Stomach smooth muscle (tissue), 2 donors: Measurements from ENCODE around the gene ACSM2A.
"Not testable (repeated sequence)": the region's sequence is repeated elsewhere in the genome, so short reads cannot be mapped to it uniquely, and the experiment has no call there.

Experiments used
- H3K27ac ChIP-seq: one replicate; pipeline ENCODE4 v1.7.0; 2013; ENCODE audit warnings: mild to moderate bottlenecking, low read length, inconsistent platforms
- H3K27me3 ChIP-seq, 2 donors: one replicate each; pipeline ENCODE4 v1.7.0; 2013; ENCODE audit warnings: low read length in 2 of 2; ENCODE audit not compliant: insufficient read depth in 2 of 2, control insufficient read depth in 1 of 2
- H3K36me3 ChIP-seq, 2 donors: one replicate each; pipeline ENCODE4 v1.7.0; 2013; ENCODE audit warnings: low read length in 2 of 2; ENCODE audit not compliant: control insufficient read depth in 2 of 2, insufficient read depth in 2 of 2
- H3K4me1 ChIP-seq: one replicate; pipeline ENCODE4 v1.7.0; 2013; ENCODE audit warnings: low read length; ENCODE audit not compliant: control insufficient read depth, insufficient read depth
- H3K4me3 ChIP-seq, 2 donors: one replicate each; pipeline ENCODE4 v1.7.0; 2013; ENCODE audit warnings: low read length in 2 of 2
- H3K9ac ChIP-seq, 2 donors: one replicate each; pipeline ENCODE4 v1.7.0; 2013; ENCODE audit warnings: low read length in 2 of 2, mild to moderate bottlenecking in 1 of 2
- H3K9me3 ChIP-seq, 2 donors: one replicate each; pipeline ENCODE4 v1.7.0; 2013; ENCODE audit warnings: low read length in 2 of 2; ENCODE audit not compliant: control insufficient read depth in 2 of 2
- donor health status: healthy.
- donor health status: Pancreatic carcinoma.

The ACSM2A gene

DNA sequence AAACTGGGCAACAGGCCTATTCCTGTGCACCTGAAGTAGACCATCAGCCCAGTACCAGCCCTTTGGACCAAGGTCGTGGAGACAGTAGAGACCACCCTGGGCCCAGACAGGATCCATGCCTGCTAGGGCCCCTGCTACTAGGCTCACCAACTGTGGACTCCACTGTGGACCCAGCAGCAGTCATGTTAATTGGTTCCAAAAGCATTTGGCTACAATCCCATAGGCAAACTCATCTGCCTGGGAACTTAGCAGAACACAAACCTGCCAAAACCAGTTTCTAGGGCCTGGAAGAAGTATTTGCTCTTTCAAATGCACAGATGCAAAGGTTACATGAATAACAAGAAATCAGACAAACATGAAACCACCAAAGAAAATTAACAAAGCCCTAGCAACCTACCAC, 53.1 kb downstream of the ACSM2A start:
- Histone ChIP-seq H3K36me3 (no peaks in the 10 kb centered on the region), H3K9ac (no peak overlapping the region), H3K27ac (no peak overlapping the region), H3K4me3 (no peak overlapping the region), H3K9me3 (no peaks in the 10 kb centered on the region), H3K4me1 (no peaks in the 10 kb centered on the region), H3K27me3 (no peaks in the 10 kb centered on the region)

DNA sequence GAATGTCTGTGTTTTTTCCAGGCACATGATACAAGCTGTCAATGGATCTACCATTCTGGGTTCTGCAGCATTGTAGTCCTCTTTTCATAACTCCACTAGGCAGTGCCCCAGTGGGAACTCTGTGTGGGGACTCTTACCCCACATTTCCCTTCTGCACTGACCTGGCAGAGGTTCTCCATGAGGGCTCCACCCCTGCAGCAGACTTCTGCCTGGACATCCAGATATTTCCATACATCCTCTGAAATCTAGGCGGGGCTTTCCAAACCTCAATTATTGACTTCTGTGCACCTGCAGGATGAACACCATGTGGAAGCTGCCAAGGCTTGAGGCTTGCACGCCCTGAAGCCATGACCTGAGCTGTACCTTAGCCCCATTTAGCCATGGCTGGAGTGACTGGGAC, 56.0 kb downstream of the ACSM2A start:
- Histone ChIP-seq H3K9ac (no peak overlapping the region), H3K36me3 (no peaks in the 10 kb centered on the region), H3K27me3 (no peaks in the 10 kb centered on the region), H3K27ac (no peak overlapping the region), H3K9me3 (no peaks in the 10 kb centered on the region), H3K4me1 (no peaks in the 10 kb centered on the region), H3K4me3 (no peak overlapping the region)

DNA sequence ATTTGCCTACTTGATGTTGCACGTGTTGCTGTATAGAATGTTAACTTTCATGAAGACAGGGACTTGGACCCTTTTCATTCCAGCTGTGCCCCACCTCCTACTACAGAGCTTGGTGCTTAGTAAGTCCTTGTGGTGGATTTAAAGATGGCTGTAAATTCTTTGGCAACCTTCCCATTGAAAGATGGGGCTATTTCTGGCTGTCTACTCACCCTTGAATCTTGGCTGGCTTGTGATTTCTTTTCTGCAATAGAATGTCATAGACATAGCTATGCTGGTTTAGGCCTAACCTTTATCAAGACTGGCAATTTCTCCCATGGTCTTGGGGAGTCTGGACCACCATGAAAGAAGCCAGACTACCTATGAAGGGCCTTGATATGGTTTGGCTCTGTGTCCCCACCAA, 59.0 kb downstream of the ACSM2A start:
- Histone ChIP-seq H3K9ac (no peak overlapping the region), H3K4me1 (no peaks in the 10 kb centered on the region), H3K36me3 (no peaks in the 10 kb centered on the region), H3K27me3 (no peaks in the 10 kb centered on the region), H3K4me3 (no peak overlapping the region), H3K9me3 (no peaks in the 10 kb centered on the region), H3K27ac (no peak overlapping the region)

DNA sequence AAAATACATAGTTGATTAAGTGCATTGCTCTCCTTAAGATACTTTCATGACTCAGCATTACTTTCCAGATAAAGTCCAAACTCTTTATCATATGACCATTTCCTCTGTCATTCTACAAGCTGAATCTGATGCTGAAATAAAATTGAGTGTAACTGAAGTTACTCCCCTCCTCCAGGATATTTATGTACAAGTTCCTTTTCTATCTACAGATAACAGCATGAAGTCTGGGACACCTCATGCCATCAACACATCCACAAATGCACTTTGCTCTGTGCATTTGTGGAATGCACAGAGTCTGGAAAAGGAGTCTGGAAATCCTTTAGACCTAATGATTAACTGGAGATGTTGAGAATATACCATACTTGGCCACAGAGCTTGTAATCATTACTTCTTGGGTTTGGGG, 64.4 kb downstream of the ACSM2A start:
- H3K9me3 ChIP-seq: no peaks in the 10 kb centered on the region
- no peaks in the 10 kb centered on the region for H3K36me3 ChIP-seq
- no peaks in the 10 kb centered on the region for H3K4me1 ChIP-seq
- H3K4me3 ChIP-seq: no peak overlapping the region
- no peak overlapping the region for H3K27ac ChIP-seq
- H3K9ac ChIP-seq: no peak overlapping the region
- H3K27me3 ChIP-seq: no peaks in the 10 kb centered on the region

DNA sequence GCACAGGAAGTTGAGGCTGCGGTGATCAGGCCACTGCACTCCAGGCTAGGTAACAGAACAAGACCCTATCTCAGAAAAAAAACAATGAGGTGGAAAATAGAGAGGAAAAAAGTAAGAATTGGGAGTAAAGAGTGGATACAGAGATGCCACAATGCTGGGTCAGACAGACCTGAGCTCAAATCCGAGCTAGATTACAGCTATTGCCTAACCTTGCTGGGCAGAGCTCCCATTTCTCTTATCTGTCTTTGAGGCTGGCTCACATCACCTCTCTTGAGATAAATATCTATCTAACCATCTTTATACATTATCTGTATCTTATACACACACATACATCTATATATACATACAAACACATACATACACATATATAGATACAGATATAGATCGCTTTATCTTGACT, 65.8 kb downstream of the ACSM2A start:
- Histone ChIP-seq H3K9ac (no peak overlapping the region), H3K27ac (no peak overlapping the region), H3K36me3 (no peaks in the 10 kb centered on the region), H3K9me3 (no peaks in the 10 kb centered on the region), H3K27me3 (no peaks in the 10 kb centered on the region), H3K4me1 (no peaks in the 10 kb centered on the region), H3K4me3 (no peak overlapping the region)

- H3K9me3 ChIP-seq: no peaks in the 10 kb centered on the region
- no peaks in the 10 kb centered on the region for H3K4me1 ChIP-seq
- no peak overlapping the region for H3K27ac ChIP-seq
- no peak overlapping the region for H3K4me3 ChIP-seq
- H3K36me3 ChIP-seq: no peaks in the 10 kb centered on the region
- no peak overlapping the region for H3K9ac ChIP-seq
- no peaks in the 10 kb centered on the region for H3K27me3 ChIP-seq
These were observed 67.9 kb downstream of the ACSM2A start for GRCh38 chr16:20519231-20519630.

- H3K27me3 ChIP-seq: no peaks in the 10 kb centered on the region
- H3K4me3 ChIP-seq: no peak overlapping the region
- no peaks in the 10 kb centered on the region for H3K4me1 ChIP-seq
- H3K27ac ChIP-seq: no peak overlapping the region
- H3K36me3 ChIP-seq: no peaks in the 10 kb centered on the region
- H3K9me3 ChIP-seq: no peaks in the 10 kb centered on the region
- no peak overlapping the region for H3K9ac ChIP-seq
These were observed 68.8 kb downstream of the ACSM2A start for GRCh38 chr16:20520103-20520502.

DNA sequence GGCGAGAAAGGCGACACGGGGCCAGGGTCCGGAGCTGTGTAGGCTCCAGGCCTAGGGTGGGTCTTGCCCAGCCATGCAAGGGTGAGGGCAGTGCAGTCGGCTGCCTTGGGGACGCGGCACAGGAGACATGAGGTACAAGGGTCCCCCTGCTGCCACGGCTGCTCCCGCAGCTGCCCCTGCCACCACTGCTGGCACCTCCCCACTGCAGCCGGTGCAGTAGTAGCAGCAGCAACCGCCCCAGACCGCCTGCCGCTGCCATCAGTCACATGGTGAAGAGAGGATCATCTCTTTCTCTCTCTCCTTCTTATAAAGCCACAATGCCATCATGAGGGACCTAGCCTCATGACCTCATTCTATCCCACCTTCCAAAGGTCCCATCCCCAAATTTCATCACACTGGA, 80.5 kb downstream of the ACSM2A start:
- not testable (repeated sequence) for H3K9me3 ChIP-seq, H3K9ac ChIP-seq, H3K27ac ChIP-seq, H3K4me3 ChIP-seq, H3K4me1 ChIP-seq, H3K36me3 ChIP-seq, H3K27me3 ChIP-seq

DNA sequence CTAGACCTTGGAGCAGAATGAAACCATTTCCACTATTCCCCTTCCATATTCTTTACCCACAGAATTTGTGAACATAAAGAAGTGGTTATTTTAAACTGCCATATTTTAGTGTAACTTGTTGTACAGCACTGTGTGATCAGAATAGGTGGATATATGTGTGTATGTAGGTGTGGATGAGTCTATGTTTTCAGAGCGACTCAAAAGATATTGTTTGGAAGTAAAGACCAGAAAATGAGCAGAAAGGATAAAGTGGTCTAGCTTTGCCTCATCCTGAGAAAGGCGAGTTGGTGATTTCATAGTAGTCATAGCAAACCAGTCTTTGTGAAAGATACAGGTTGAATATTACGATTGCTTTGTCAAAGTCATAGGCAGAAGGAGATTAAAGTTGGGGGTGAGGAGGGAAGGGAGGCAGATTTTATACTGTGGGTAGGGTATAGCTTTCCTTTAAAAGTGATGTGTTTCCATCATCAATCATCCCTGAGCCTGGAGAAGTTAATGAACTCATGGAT, 81.0 kb downstream of the ACSM2A start:
- not testable (repeated sequence) for H3K36me3 ChIP-seq, H3K27me3 ChIP-seq, H3K9ac ChIP-seq

GRCh38 chr16:20536669-20537068, 85.3 kb downstream of the ACSM2A start:
- H3K4me1 ChIP-seq, H3K9ac ChIP-seq, H3K4me3 ChIP-seq, H3K36me3 ChIP-seq, H3K27me3 ChIP-seq, H3K27ac ChIP-seq, H3K9me3 ChIP-seq: not testable (repeated sequence)

More for the DNA sequence above, 81.0 kb downstream of the ACSM2A start:
- H3K4me3 ChIP-seq, H3K27ac ChIP-seq, H3K9me3 ChIP-seq, H3K4me1 ChIP-seq: not testable (repeated sequence)
